Lung (tissue), 12 donors: ENCODE results near the gene MTMR4. TPM values are rescaled to one million over a fixed set of nuclear protein-coding genes. Genes with fewer than 3 reads are reported as not detected.

Source experiments
- ATAC-seq: fragments of 200-7000 bp; cut with Tn5 transposase; one replicate; pipeline ENCODE4 v1.9.1; 2020; ENCODE audit warnings: moderate number of reproducible peaks; ENCODE audit not compliant: insufficient read depth, low FRiP score
- DNase-seq, 3 donors: peaks; one replicate each; pipeline ENCODE4 v3.0.0-alpha.2; 2013 to 2017
- H3K27ac ChIP-seq, 2 donors: one replicate each; pipeline ENCODE4 v1.5.1; 2013; ENCODE audit warnings: mild to moderate bottlenecking in 2 of 2, moderate library complexity in 2 of 2, control low read depth in 1 of 2, inconsistent platforms in 1 of 2, low read depth in 1 of 2, low read length in 1 of 2
- H3K27me3 ChIP-seq, 3 donors: one replicate each; pipeline ENCODE4 v1.5.1; 2013; ENCODE audit warnings: low read length in 2 of 3; ENCODE audit not compliant: control insufficient read depth in 3 of 3, insufficient read depth in 3 of 3
- H3K36me3 ChIP-seq, 4 donors: one replicate each; pipeline ENCODE4 v1.5.1; 2013; ENCODE audit warnings: low read length in 4 of 4, mild to moderate bottlenecking in 1 of 4, moderate library complexity in 1 of 4; ENCODE audit not compliant: control insufficient read depth in 4 of 4, insufficient read depth in 4 of 4
- H3K4me1 ChIP-seq, 5 donors: one replicate each; pipeline ENCODE4 v1.5.1; 2013; ENCODE audit warnings: low read length in 5 of 5, mild to moderate bottlenecking in 2 of 5, moderate library complexity in 1 of 5; ENCODE audit not compliant: control insufficient read depth in 5 of 5, insufficient read depth in 5 of 5
- H3K4me3 ChIP-seq: one replicate; pipeline ENCODE4 v1.5.1; 2013; ENCODE audit warnings: mild to moderate bottlenecking, control low read depth, moderate library complexity
- H3K9ac ChIP-seq, 2 donors: one replicate each; pipeline ENCODE4 v1.5.1; 2013; ENCODE audit warnings: low read length in 2 of 2, control low read depth in 1 of 2; ENCODE audit not compliant: insufficient read depth in 1 of 2
- H3K9me3 ChIP-seq, 4 donors: one replicate each; pipeline ENCODE4 v1.5.1; 2013; ENCODE audit warnings: low read length in 3 of 4, mild to moderate bottlenecking in 1 of 4, moderate library complexity in 1 of 4; ENCODE audit not compliant: control insufficient read depth in 4 of 4, insufficient read depth in 3 of 4
- CTCF ChIP-seq: IDR thresholded peaks from 2 replicates; pipeline ENCODE4 v1.5.1; 2012; ENCODE audit warnings: mild to moderate bottlenecking; ENCODE audit errors: control extremely low read depth, extremely low read depth
- WGBS, 2 donors: extraction: QIAGEN DNeasy Blood & Tissue Kit; methylation state at CpG; one replicate each; pipeline ENCODE4 v1.1.7; 2013; 5-methylcytosine and 5-hydroxymethylcytosine counted together
- polyA plus RNA-seq, 2 donors: library from polyadenylated mRNA; stranded (reverse); fragments of 200-250 nt; gene quantifications; one replicate each; pipeline ENCODE4 v1.2.1, GENCODE V29; 2013
- total RNA-seq, 2 donors: library from RNA; depleted of rRNA in 1 of 2; stranded (reverse); fragments of >200 nt in 1 of 2; gene quantifications; one replicate each; pipeline ENCODE4 v1.2.1, GENCODE V29; 2014 to 2021
- donor health status: control.
- donor health status: control.
- donor health status: Bipolar disorder and iron deficiency.
- donor health status: healthy.
- donor health status: DM: yes; HTN: yes; CAD: no.

Gene MTMR4
- total and polyA plus RNA-seq, 4 donors = 12.9 to 46.1 (median 31.2) TPM

GRCh38 chr17:58507123-58507634 lies 7.3 kb downstream of the MTMR4 start:
- DNase-seq (no peak), ATAC-seq (no peak)
- no peaks in the 10 kb centered on the region for H3K9me3 ChIP-seq
- TF ChIP-seq CTCF = no peak
- H3K36me3 ChIP-seq = peaks cover 31 to 81% (median 61%) of the 10 kb centered on the region in 4 donors
- H3K4me3 ChIP-seq = no peak overlapping the region
- H3K9ac ChIP-seq = no peak overlapping the region
- no peaks in the 10 kb centered on the region for H3K4me1 ChIP-seq
- no peaks in the 10 kb centered on the region for H3K27me3 ChIP-seq
- H3K27ac ChIP-seq = peak overlapping the region in 1 of 2 donors; percentile 46
- WGBS, 2 donors = 48 to 83% methylated on average over 13 of the region's 13 CpGs

- TF ChIP-seq CTCF = no peak
- Histone ChIP-seq H3K4me1 (no peaks in the 10 kb centered on the region), H3K9ac (no peak overlapping the region), H3K4me3 (no peak overlapping the region), H3K27me3 (no peaks in the 10 kb centered on the region), H3K36me3 (peaks cover 33 to 77% (median 56%) of the 10 kb centered on the region in 4 donors), H3K27ac (no peak overlapping the region), H3K9me3 (no peaks in the 10 kb centered on the region)
- DNase-seq (no peak), ATAC-seq (no peak)
- 93 to 94% methylated on average over 7 of the region's 7 CpGs for WGBS, 2 donors
Observed at GRCh38 chr17:58506354-58507080, 7.9 kb downstream of the MTMR4 start.

GRCh38 chr17:58504826-58505351 lies 9.5 kb downstream of the MTMR4 start:
- WGBS, 2 donors = 75 to 81% methylated on average over 11 of the region's 11 CpGs
- no peak for ATAC-seq
- no peak for DNase-seq

More at GRCh38 chr17:58504826-58505351, 9.5 kb downstream of the MTMR4 start:
- no peaks in the 10 kb centered on the region for H3K27me3 ChIP-seq
- no peak overlapping the region for H3K9ac ChIP-seq
- H3K9me3 ChIP-seq = no peaks in the 10 kb centered on the region
- no peak overlapping the region for H3K4me3 ChIP-seq
- no peaks in the 10 kb centered on the region for H3K4me1 ChIP-seq
- TF ChIP-seq CTCF = no peak
- H3K27ac ChIP-seq = no peak overlapping the region
- peaks cover 35 to 73% (median 48%) of the 10 kb centered on the region in 4 donors for H3K36me3 ChIP-seq
